ENCODE data around the gene PRDM10. TPM values are rescaled to one million over a fixed set of nuclear protein-coding genes. Genes with fewer than 3 reads are reported as not detected.
"Not testable (repeated sequence)": the region's sequence is repeated elsewhere in the genome, so short reads cannot be mapped to it uniquely, and the experiment has no call there.

PRDM10 gene
- polyA plus RNA-seq, 1 donor = 8.8 TPM

- H3K27me3 ChIP-seq (ENCODE audit: control insufficient read depth, insufficient read depth, low read length) = no peaks in the 10 kb centered on the region
- H3K4me1 ChIP-seq (ENCODE audit: control insufficient read depth, insufficient read depth, low read length) = no peaks in the 10 kb centered on the region
- peaks cover 10% of the 10 kb centered on the region for H3K9me3 ChIP-seq (ENCODE audit: control insufficient read depth, low read depth, low read length)
- H3K4me3 ChIP-seq (ENCODE audit: low read length) = no peak overlapping the region
- DNase-seq = peak; percentile 89 to 94
- no peaks in the 10 kb centered on the region for H3K36me3 ChIP-seq (ENCODE audit: control insufficient read depth, insufficient read depth, low read length)
- no CpG with 5 or more reads among the region's 3 CpGs for WGBS (ENCODE audit: insufficient coverage, low lambda C conversion rate)
- peak overlapping the region; percentile 23 for H3K27ac ChIP-seq (ENCODE audit: low read length)
Measured at GRCh38 chr11:130037058-130037457, 34.4 kb upstream of the PRDM10 start.

GRCh38 chr11:130034236-130034635, 31.6 kb upstream of the PRDM10 start:
- Histone ChIP-seq H3K27me3 (ENCODE audit: control insufficient read depth, insufficient read depth, low read length) (no peaks in the 10 kb centered on the region), H3K9me3 (ENCODE audit: control insufficient read depth, low read depth, low read length) (peaks cover 3% of the 10 kb centered on the region), H3K36me3 (ENCODE audit: control insufficient read depth, insufficient read depth, low read length) (no peaks in the 10 kb centered on the region), H3K4me3 (ENCODE audit: low read length) (no peak overlapping the region), H3K4me1 (ENCODE audit: control insufficient read depth, insufficient read depth, low read length) (no peaks in the 10 kb centered on the region), H3K27ac (ENCODE audit: low read length) (no peak overlapping the region)
- no peak for DNase-seq

GRCh38 chr11:130032931-130033330, 30.3 kb upstream of the PRDM10 start:
- peaks cover 3% of the 10 kb centered on the region for H3K9me3 ChIP-seq (ENCODE audit: control insufficient read depth, low read depth, low read length)
- no peak overlapping the region for H3K27ac ChIP-seq (ENCODE audit: low read length)
- no peaks in the 10 kb centered on the region for H3K36me3 ChIP-seq (ENCODE audit: control insufficient read depth, insufficient read depth, low read length)
- no CpG with 5 or more reads among the region's 44 CpGs for WGBS (ENCODE audit: insufficient coverage, low lambda C conversion rate)
- H3K4me3 ChIP-seq (ENCODE audit: low read length) = no peak overlapping the region
- no peak for DNase-seq
- H3K4me1 ChIP-seq (ENCODE audit: control insufficient read depth, insufficient read depth, low read length) = no peaks in the 10 kb centered on the region
- H3K27me3 ChIP-seq (ENCODE audit: control insufficient read depth, insufficient read depth, low read length) = no peaks in the 10 kb centered on the region

- whole genome bisulfite sequencing (ENCODE audit: insufficient coverage, low lambda C conversion rate) = no CpG with 5 or more reads among the region's 2 CpGs
- Histone ChIP-seq H3K36me3 (ENCODE audit: control insufficient read depth, insufficient read depth, low read length) (no peaks in the 10 kb centered on the region), H3K4me3 (ENCODE audit: low read length) (no peak overlapping the region), H3K27ac (ENCODE audit: low read length) (no peak overlapping the region), H3K27me3 (ENCODE audit: control insufficient read depth, insufficient read depth, low read length) (no peaks in the 10 kb centered on the region), H3K4me1 (ENCODE audit: control insufficient read depth, insufficient read depth, low read length) (no peaks in the 10 kb centered on the region), H3K9me3 (ENCODE audit: control insufficient read depth, low read depth, low read length) (peaks cover 3% of the 10 kb centered on the region)
- DNase-seq = no peak
Measured at GRCh38 chr11:130031945-130032344, 29.3 kb upstream of the PRDM10 start.

- Histone ChIP-seq H3K36me3 (ENCODE audit: control insufficient read depth, insufficient read depth, low read length) (no peaks in the 10 kb centered on the region), H3K27ac (ENCODE audit: low read length) (no peak overlapping the region), H3K9me3 (ENCODE audit: control insufficient read depth, low read depth, low read length) (peaks cover 3% of the 10 kb centered on the region), H3K27me3 (ENCODE audit: control insufficient read depth, insufficient read depth, low read length) (no peaks in the 10 kb centered on the region), H3K4me1 (ENCODE audit: control insufficient read depth, insufficient read depth, low read length) (no peaks in the 10 kb centered on the region), H3K4me3 (ENCODE audit: low read length) (no peak overlapping the region)
- no CpG with 5 or more reads among the region's 1 CpG for WGBS (ENCODE audit: insufficient coverage, low lambda C conversion rate)
- DNase-seq = no peak
Measured at GRCh38 chr11:130031056-130031455, 28.4 kb upstream of the PRDM10 start.

GRCh38 chr11:130029137-130029536, 26.5 kb upstream of the PRDM10 start:
- no CpG with 5 or more reads among the region's 3 CpGs for WGBS (ENCODE audit: insufficient coverage, low lambda C conversion rate)
- H3K36me3 ChIP-seq (ENCODE audit: control insufficient read depth, insufficient read depth, low read length) = no peaks in the 10 kb centered on the region
- no peaks in the 10 kb centered on the region for H3K27me3 ChIP-seq (ENCODE audit: control insufficient read depth, insufficient read depth, low read length)
- H3K4me1 ChIP-seq (ENCODE audit: control insufficient read depth, insufficient read depth, low read length) = no peaks in the 10 kb centered on the region
- H3K4me3 ChIP-seq (ENCODE audit: low read length) = no peak overlapping the region
- no peak for DNase-seq
- H3K9me3 ChIP-seq (ENCODE audit: control insufficient read depth, low read depth, low read length) = peaks cover 3% of the 10 kb centered on the region
- no peak overlapping the region for H3K27ac ChIP-seq (ENCODE audit: low read length)

- no peaks in the 10 kb centered on the region for H3K36me3 ChIP-seq (ENCODE audit: control insufficient read depth, insufficient read depth, low read length)
- DNase-seq = no peak
- no CpG with 5 or more reads among the region's 1 CpG for whole genome bisulfite sequencing (ENCODE audit: insufficient coverage, low lambda C conversion rate)
- H3K4me3 ChIP-seq (ENCODE audit: low read length) = no peak overlapping the region
- no peak overlapping the region for H3K27ac ChIP-seq (ENCODE audit: low read length)
- H3K9me3 ChIP-seq (ENCODE audit: control insufficient read depth, low read depth, low read length) = peaks cover 3% of the 10 kb centered on the region
- H3K27me3 ChIP-seq (ENCODE audit: control insufficient read depth, insufficient read depth, low read length) = no peaks in the 10 kb centered on the region
- no peaks in the 10 kb centered on the region for H3K4me1 ChIP-seq (ENCODE audit: control insufficient read depth, insufficient read depth, low read length)
Measured at GRCh38 chr11:130025371-130025770, 22.7 kb upstream of the PRDM10 start.

GRCh38 chr11:130024361-130024760, 21.7 kb upstream of the PRDM10 start:
- no peaks in the 10 kb centered on the region for H3K36me3 ChIP-seq (ENCODE audit: control insufficient read depth, insufficient read depth, low read length)
- DNase-seq = no peak
- H3K4me1 ChIP-seq (ENCODE audit: control insufficient read depth, insufficient read depth, low read length) = no peaks in the 10 kb centered on the region
- H3K27ac ChIP-seq (ENCODE audit: low read length) = no peak overlapping the region
- 100% methylated on average over 1 of the region's 1 CpG for WGBS (ENCODE audit: insufficient coverage, low lambda C conversion rate)
- no peaks in the 10 kb centered on the region for H3K27me3 ChIP-seq (ENCODE audit: control insufficient read depth, insufficient read depth, low read length)
- no peak overlapping the region for H3K4me3 ChIP-seq (ENCODE audit: low read length)
- peaks cover 3% of the 10 kb centered on the region for H3K9me3 ChIP-seq (ENCODE audit: control insufficient read depth, low read depth, low read length)

GRCh38 chr11:130023204-130023603, 20.6 kb upstream of the PRDM10 start:
- Histone ChIP-seq H3K36me3 (ENCODE audit: control insufficient read depth, insufficient read depth, low read length) (no peaks in the 10 kb centered on the region), H3K4me3 (ENCODE audit: low read length) (no peak overlapping the region), H3K27me3 (ENCODE audit: control insufficient read depth, insufficient read depth, low read length) (no peaks in the 10 kb centered on the region), H3K9me3 (ENCODE audit: control insufficient read depth, low read depth, low read length) (peaks cover 3% of the 10 kb centered on the region), H3K4me1 (ENCODE audit: control insufficient read depth, insufficient read depth, low read length) (no peaks in the 10 kb centered on the region), H3K27ac (ENCODE audit: low read length) (no peak overlapping the region)
- DNase-seq = no peak
- WGBS (ENCODE audit: insufficient coverage, low lambda C conversion rate) = no CpG with 5 or more reads among the region's 2 CpGs

- no peaks in the 10 kb centered on the region for H3K27me3 ChIP-seq (ENCODE audit: control insufficient read depth, insufficient read depth, low read length)
- no peak overlapping the region for H3K27ac ChIP-seq (ENCODE audit: low read length)
- H3K9me3 ChIP-seq (ENCODE audit: control insufficient read depth, low read depth, low read length) = peaks cover 3% of the 10 kb centered on the region
- H3K36me3 ChIP-seq (ENCODE audit: control insufficient read depth, insufficient read depth, low read length) = no peaks in the 10 kb centered on the region
- no peak overlapping the region for H3K4me3 ChIP-seq (ENCODE audit: low read length)
- no peak for DNase-seq
- no peaks in the 10 kb centered on the region for H3K4me1 ChIP-seq (ENCODE audit: control insufficient read depth, insufficient read depth, low read length)
- WGBS (ENCODE audit: insufficient coverage, low lambda C conversion rate) = 100% methylated on average over 1 of the region's 2 CpGs
Measured at GRCh38 chr11:130022799-130023198, 20.2 kb upstream of the PRDM10 start.

GRCh38 chr11:130021606-130022005, 19.0 kb upstream of the PRDM10 start:
- H3K27ac ChIP-seq (ENCODE audit: low read length); H3K4me1 ChIP-seq (ENCODE audit: control insufficient read depth, insufficient read depth, low read length); H3K36me3 ChIP-seq (ENCODE audit: control insufficient read depth, insufficient read depth, low read length); H3K27me3 ChIP-seq (ENCODE audit: control insufficient read depth, insufficient read depth, low read length); H3K4me3 ChIP-seq (ENCODE audit: low read length); DNase-seq; H3K9me3 ChIP-seq (ENCODE audit: control insufficient read depth, low read depth, low read length): not testable (repeated sequence)
- WGBS (ENCODE audit: insufficient coverage, low lambda C conversion rate) = no CpG with 5 or more reads among the region's 38 CpGs

Data from large intestine (tissue), 3 donors.